HG03575 (cell line): ENCODE results near the gene ADD1.
"Not testable (repeated sequence)": the region's sequence is repeated elsewhere in the genome, so short reads cannot be mapped to it uniquely, and the experiment has no call there.

Experiments
- ATAC-seq: cut with Tn5 transposase; IDR thresholded peaks from one replicate; pipeline ENCODE4 v1.9.1; 2021; ENCODE audit not compliant: unreplicated experiment, insufficient number of reproducible peaks, low FRiP score; ENCODE audit errors: extremely low read depth

ADD1 gene

DNA sequence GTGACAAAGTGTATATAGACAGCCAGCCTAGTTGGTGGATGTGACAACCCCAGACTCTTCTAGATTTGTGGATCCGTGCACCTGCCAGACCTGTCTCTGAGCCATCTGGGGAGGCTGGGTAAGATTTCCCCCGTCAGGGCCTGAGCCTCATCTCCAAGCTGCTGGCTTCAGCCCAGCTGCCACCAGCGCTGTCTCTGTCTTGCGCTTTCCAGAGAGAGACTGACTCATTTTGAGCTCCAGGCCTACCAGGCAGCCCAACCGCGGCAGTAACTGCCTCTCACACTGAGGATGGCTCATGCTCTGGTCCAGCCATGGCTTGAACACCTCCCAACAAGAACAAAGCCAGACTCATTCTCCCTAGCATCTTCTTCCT lies 93.1 kb downstream of the ADD1 start:
- no peak for ATAC-seq

GRCh38 chr4:2937146-2937857 lies 93.7 kb downstream of the ADD1 start:
- ATAC-seq = no peak

GRCh38 chr4:2937986-2938385 lies 94.3 kb downstream of the ADD1 start:
- no peak for ATAC-seq

DNA sequence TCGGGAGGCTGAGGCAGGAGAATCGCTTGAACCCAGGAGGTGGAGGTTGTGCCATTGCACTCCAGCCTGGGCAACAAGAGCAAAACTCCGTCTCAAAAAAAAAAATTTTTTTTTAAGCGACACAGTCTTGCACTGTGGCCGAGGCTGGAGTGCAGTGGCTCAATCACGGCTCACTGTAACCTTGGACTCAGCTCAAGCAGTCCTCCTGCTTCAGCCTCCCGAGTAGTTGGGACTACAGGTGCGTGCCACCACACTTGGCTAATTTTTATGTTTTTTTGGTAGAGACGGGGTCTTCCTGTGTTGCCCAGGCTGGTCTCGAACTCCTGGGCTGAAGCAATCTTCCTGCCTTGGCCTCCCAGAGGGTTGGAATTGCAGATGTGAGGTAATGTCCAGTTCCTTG lies 94.8 kb downstream of the ADD1 start:
- ATAC-seq = not testable (repeated sequence)

DNA sequence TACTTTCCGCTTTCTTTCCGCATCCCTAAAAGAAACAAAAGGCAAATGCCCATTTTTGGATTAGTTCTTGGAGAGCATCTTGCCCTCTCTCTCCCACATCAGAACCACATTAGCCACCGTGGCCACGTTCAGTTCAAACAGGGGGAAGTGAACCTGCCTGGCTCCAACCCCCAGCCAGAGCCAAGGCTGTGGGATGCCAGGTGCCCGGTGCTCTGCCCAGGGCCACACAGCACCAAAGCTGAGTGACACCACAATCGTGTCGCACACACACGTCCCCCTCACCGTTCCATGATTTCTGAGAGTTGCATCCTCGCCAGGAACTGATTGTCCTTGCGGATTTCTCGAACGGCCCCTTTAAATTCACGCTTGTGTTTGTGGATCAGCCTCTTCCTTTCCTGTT lies 95.3 kb downstream of the ADD1 start:
- ATAC-seq = no peak

- ATAC-seq = no peak
Observed at GRCh38 chr4:2939383-2940243, 96.0 kb downstream of the ADD1 start.

DNA sequence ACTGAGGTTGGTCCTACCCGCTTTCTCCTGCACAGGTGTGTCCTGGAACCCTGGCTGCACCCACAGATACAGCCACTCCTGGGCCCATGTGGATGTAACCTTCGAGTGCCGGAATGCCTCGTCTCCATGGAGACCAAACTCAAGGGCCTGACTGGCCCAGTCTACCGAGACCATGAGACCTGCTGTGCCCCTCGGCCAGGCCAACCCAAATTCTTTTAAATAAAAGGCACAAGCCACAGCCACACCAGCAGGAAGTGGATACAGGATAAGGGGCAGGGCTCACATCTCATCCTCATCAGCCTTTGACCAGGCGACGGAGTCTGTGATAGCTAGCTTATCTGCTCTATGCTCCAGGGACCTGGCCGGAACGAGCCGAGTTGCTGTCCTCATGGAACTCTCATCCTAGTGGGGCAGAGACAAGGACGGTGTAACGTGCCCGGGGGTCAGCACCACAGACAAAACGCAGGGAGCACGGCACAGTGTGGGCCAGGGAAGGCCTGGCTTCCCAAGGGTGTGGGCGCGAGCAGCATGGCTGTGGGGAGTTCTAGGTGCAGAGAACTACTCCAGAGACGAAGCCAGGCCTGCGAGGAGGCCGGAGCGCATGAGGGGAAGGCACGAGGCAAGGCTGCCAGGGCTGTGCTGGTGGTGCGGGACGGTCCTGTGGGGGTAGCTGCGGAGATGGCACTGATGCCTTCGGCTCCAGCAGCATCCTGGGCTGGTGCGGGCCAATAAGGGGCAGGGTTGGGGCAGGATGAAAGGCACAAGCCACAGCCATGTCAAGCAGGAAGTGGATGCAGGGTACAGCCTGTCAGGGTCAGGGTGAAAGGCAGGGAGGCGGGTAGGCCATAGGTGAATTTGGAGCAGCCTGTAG lies 96.9 kb downstream of the ADD1 start:
- ATAC-seq = no peak

DNA sequence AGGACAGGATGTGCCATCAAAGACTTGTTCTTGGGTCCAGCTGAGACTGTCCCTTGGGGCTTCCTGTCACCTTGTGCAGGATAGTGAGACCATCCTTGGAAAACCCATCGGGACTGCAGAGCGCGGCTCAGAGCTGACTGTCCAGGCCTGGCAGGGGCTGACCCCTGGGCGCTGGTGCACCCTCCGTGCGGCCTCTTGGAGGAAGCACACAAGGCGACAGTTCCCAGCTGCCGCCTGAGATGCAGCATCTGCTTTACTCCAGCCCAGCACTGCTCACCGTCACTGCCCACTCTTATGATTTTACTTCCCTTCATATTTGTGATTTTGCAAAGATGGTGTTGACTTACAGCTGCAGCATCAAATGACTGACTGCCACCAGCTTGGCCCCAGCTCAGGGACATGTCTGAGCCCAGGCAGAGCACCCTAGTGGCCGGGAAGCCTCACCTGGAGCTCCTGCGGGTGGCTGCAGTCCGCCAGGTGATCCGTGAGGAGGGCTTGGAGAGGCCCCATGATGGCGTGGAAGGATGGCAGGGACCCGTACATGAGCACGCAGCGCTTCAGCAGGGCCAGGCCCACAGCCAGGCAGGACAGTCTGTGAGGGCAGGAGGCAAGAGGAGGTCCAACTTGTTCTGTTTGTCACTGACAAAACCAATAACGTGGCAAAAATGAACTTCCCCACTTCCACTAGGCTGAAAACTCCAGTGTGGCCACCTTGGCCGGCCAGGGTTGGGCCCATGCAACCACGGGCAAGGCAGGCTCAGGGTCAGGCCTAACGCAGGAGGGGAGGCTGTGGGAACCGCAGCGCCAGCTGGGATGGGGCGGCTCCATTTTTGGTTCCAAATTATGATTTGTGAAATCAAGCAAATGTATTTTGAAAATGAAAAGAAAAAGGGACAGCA lies 97.7 kb downstream of the ADD1 start:
- ATAC-seq = no peak

DNA sequence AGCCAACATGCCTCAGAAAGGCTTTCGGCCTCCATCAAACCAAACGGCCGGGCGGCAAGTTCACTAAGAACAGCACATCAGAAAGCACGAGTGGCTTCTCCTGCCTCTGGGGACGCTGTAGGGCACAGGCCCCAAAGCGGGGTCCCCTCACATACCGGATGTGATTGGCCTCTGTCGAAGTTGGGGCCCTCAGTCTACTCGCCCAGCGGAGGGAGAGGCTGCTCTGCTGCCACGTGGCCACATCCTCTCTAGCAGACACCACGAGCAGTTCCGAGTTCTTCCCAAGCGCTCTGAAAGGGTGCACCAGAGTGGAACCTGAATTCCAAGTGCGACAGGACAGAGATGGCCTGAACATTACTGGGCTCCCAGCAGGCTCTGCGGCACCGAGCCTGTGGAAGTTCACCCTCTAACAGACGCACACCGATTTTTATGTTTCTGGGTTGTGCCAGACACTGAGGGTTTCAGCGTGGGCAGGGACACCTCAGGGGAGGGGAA lies 98.4 kb downstream of the ADD1 start:
- no peak for ATAC-seq

DNA sequence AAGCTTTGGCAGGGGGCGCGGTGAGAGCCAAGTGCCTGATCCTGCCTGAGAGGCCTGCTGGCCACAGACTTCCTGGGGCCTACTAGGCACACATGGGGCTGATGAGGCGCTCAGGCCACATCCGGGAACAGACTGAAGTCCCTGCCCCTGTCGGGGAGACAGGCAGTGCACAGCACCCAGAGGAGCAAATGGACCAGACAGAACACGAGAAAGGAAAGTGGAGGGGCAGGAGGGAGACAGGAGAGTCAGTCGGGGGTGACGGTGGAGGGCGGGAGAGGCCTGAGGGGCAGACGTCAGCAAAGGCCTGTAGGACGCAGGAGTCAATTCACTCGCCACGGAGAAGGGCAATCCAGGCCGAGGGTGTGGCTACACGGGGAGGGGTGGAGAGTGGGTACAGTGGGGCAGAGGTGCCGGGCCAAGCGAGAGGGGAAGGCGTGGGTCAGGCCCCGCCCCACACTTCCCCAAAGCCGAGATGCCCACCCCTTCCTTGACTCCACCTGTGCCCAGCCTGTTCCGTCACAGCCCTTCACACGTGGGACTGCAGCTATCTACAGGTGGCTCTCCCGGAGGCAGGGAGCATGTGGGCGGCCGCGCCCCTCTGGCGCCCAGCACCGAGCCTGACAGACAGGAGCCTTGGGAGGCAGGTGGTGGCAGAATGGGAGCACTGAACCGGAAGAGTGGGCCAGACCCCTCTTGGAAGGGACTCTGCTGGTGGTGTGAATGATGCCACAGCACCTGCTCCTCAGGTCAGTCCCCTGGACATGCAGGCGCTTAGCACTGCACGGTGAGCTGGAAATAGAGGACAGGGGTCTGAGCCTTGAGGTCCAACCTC lies 99.1 kb downstream of the ADD1 start:
- ATAC-seq = no peak

GRCh38 chr4:2943364-2944090 lies 99.9 kb downstream of the ADD1 start:
- ATAC-seq = no peak

DNA sequence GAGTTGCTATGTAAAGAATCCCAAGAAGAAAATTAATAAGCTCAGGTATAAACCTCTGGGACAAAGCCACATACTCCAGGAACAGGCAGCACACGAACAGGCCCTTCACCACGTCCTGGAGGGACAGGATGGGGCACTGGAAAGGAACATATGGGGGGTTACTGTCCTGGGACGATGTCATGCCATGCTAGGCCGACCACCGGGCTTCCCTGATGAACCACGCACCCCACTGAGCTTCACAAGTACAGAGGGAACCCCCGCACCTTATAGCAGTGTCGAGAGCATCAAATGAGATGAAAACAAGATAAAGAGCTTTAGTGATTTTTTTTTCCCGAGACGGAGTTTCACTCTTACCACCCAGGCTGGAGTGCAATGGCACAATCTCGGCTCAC lies 100.4 kb downstream of the ADD1 start:
- no peak for ATAC-seq

DNA sequence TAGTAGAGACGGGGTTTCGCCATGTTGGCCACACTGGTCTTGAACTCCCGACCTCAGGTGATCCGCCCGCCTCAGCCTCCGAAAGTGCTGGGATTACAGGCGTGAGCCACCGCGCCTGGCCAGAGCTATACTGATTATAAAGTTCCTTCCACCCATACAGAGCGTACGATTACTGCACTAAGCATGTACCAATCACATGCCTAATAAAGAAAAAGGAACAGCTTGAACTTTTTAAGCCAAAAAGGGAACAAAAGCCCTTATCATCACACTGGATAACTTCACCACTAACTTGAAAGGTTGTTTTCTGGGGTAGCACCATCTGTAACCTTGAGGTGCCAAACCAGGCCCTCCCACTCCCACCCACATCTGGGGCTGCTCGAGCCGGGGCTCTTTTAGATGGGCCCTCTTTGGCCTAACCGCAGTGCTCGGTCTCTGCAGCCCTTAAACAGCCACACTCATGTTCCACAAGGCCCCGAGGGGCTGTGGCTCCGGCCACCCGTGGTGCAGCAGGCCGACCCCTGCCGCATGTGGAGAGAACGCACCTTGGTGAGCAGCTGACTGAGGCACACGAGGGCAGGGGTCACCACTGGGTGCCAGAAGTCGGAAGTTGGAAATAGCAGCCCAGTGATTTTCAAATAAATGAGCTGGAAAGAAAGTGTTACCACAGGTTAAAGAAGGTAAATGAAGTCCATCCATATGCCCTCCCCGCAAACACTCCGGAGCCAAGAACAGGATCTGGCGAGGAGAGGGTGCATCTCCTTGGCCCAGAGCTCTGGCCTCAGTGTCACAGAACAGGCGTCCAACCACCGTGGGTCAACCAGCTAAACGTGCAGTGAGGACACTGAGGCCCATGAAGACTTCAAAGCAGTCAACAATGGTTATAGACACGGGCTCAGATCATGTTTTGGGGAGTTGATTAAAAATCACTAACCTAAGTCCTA lies 101.2 kb downstream of the ADD1 start:
- ATAC-seq = no peak

DNA sequence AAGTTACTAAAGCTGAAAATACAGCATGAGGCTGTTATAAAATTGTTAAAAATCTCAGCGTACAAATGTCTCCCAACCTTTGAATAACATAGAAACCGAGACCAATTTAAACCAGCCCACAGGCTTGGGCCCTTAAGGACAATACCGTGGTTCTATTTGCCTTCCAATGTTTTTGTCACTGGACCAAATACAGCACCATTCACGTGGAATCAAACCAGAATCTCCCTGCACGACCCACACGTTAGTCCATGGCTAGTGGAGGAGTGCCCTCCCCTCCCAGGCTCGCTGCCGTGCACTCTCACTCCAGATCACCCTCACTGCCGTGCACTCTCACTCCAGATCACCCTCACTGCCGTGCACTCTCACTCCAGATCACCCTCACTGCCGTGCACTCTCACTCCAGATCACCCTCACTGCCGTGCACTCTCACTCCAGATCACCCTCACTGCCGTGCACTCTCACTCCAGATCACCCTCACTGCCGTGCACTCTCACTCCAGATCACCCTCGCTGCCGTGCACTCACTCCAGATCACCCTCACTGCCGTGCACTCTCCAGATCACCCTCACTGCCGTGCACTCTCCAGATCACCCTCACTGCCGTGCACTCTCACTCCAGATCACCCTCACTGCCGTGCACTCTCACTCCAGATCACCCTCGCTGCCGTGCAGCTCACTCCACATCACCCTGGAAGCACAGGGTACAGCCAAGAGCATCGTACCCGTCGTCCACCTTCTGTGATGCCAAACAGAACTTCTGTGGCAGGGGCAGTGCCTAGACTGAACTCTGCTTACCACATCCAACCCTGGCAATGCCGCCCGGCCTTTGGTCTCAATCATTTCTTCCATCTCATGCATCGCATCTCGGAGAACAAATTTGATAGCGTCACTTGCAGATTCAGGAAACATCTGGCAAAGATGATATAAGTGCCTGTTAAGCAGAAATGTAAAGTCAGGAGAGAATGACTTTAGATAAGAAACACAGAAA lies 102.3 kb downstream of the ADD1 start:
- ATAC-seq = not testable (repeated sequence)
